Inflammatory macrophage treated with lipopolysaccharide for 1 hour (primary cell): ENCODE results near the gene PLA2G4F.
A peak's percentile ranks its signal among the peaks of the same experiment; 100 is the strongest.

Source experiments
- DNase-seq, 2 donors: peaks; one replicate each; pipeline ENCODE4 v3.0.0-alpha.2; 2020 to 2022

The PLA2G4F gene

DNA sequence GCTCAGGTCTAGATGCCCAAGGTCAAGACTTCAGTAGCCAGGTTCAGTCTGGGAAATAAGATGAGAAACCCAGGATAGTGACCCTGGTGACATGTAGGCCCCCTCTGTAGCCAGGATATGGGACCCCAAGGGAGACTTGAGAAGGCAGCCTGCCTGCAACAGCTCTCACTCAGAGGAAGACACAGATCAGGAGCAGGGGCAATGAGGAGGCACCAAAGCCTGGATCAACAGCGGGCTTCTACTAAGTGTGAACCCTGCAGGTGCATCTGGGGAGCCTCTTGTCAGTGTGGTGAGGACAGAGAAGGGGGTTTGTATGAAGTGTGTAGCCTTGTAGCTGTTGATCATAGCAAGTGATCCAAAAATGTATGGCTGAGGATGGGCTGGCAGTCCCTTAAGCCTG, 25.4 kb downstream of the PLA2G4F start:
- no peak for DNase-seq

DNA sequence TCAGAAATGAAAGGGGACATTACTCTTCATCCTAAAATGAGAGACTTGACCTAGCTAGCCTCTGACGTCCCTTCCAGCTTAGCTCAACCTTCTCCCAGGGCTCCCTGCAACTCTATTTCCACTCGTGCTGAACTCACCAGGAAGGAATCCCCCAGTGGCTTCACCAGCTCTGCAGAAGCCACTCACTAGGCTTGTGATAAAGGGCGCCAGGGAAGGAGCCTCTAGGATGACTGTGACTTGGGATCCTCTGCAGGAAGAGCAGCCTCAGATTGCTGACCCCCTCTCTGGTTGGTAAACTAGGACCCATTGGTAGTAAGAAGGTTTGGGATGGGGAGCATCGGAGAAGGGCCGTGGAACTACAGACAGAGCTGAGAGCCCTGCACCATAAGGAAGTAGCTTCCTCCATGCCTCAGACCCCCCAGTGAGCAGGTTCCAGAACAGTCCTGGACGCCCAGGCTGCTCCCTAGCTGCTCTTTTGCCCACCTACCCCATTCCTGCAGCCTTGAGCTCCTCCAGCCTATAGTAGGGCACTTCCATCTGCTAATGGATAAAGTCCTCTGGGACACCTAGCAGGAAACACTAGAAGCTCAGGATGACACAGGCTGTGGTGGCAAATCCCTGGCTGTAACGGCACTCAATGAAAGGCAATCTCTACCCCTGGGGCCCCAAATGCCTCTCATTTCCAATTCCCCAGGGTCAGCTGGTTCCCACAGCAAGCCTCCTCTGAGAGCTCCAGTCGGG, 26.0 kb downstream of the PLA2G4F start:
- no peak for DNase-seq

DNA sequence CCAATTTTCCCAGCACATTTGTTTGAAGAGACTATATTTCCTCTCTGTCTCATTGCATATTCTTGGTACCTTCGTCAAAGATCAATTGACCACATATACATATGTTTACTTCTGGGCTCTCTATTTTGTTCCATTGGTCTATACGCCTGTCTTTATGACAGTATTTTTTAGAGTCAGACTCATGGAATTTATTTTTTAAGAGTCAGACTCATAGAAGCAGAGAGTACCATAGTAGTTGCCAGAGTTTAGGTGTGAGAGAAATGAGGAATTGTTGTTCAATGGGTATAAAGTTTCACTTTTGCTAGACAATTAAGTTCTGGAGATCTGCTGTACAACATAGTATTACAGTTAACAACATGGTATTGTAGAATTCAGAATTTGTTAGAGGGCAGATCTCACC, 27.1 kb downstream of the PLA2G4F start:
- no peak for DNase-seq

DNA sequence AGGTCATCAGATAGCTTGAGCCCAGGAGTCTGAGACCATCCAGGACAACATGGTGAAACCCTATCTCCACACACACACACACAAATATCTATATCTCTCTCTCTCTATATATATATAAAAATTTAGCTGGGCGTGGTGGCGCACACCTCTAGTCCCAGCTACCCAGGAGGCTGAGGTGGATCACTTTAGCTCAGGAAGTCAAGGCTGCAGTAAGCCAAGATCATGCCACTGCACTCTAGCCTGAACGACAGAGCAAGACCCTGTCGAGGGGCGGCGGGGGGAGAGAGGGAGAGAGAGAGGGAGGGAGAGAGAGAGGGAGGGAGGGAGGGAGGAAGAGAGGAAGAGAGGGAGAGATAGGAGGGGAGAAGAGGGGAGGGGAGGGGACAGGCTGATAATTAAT, 28.0 kb downstream of the PLA2G4F start:
- DNase-seq: no peak

DNA sequence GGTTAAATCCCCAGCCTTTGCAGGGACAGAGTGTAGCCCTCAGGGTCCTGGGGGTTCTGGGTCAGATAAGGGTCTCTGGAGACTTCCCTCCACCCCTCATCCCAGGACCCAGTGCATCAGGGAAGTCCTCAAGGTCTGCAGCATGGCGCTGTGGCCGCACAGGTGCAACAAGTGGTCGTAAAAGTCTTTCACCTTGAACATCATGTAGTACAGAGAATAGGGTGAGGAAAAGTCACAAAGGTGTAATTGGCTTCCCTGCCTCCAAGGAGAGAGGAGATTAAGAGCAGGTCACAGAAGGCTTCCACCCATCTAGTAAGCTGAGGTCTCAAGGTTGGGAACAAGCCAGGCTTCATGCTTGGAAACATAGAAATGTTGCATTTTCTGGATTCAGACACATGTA, 32.9 kb downstream of the PLA2G4F start:
- DNase-seq: no peak

DNA sequence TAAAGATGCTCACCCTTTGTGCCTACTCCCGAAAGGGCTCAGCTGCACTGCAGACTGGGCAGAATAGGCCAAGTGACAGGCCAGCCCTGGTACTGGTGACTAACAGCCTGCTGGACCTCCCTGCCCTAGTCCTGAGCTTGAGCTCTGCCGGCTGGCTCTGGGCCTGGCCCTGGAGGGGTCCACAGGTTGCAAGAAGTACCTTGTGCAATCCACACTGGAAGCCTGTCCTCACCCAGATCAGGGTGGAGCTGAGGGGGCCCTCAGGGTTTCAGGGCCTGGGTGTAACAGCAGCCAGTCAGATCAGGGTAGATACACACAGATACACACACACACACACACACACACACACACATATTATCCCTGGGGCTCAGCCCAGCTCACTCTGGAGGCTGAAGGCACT, 34.8 kb downstream of the PLA2G4F start:
- no peak for DNase-seq

DNA sequence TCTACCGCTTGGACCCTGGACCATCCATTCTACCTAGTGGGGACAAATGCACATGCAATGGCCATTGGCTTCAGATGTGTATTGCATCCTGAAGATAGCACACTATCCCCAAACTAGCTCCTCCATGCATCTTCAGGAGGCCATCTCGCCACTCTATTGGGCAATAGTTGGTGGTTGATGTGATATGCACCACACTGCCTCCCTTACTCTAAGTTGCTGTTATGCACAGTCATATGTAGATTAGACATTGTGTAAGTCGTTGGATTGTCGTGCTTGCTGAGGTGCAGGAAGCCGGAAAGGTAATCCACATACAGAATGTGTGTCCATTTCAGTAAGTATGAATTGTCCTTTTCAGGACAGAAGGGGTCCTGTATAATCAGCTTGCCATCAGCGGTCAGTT, 35.4 kb downstream of the PLA2G4F start:
- DNase-seq: peak in 1 of 2 donors; percentile 16

DNA sequence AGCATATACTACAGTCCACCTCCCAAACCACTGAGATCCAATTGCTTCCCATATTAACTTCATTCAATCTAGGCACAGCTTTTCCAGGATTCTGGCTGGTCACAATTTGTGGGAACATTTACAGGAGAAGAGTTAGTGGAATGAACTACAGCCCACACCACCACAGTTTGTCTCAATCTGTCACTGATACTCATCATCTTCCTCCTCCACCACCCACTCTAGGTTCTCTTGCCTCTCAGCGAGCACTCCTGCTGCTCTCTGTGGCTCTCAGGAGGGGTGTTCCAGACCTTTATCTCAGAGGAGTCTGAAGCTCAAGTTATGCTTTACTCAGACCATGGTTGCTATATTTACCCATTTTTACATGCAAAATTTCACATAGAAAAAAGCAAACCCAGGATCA, 36.2 kb downstream of the PLA2G4F start:
- DNase-seq: no peak

DNA sequence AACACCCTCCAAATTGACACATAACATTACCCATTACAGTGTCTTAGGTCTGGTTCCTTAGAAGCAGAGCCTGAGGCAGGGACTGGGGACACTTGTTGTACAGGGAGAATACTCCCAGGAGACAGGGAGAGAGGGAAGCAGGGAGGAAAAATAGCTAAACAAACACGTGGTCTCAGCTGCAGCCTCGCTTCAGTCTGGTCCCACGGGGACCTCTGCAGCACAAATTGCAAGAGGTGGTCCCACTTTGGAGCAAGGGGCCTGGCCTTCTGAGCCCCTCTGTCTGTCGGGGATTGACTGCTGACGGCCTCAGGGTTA, 37.0 kb downstream of the PLA2G4F start:
- DNase-seq: no peak

DNA sequence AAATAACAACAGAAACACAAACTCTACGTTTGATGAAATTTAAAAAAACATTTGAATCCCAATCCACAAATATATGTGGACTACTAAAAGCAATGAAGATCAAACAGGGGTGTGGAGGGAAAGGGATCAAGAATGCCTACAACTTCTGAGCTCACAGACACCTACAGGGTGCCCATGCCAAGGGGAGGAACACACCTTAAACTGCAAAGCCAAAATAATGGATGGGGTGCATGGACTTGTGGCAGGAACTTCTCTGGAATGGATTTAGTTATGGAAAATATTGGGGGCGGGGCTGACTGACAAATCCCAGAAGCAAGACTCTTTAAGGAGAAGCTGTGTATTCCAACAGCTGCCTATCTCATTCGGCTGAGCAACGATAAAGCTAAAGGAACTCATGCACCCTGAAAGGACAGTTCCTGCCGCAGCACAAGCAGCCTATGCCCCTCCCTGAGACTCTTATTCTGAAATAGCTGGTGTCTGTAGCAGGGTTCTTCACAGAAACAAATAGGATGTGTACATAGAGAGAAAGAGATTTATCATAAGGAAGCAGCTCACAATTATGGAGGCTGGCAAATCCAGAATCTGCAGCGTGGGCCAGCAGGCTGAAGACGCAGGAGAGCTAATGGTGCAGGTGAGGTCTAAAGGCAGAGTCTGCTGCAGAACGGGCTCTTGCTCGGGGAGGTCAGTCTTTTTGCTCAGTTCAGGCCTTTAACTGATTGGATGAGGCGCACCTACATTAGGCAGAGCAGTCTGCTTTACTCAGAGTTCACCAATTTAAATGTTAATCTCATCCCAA, 37.6 kb downstream of the PLA2G4F start:
- no peak for DNase-seq

DNA sequence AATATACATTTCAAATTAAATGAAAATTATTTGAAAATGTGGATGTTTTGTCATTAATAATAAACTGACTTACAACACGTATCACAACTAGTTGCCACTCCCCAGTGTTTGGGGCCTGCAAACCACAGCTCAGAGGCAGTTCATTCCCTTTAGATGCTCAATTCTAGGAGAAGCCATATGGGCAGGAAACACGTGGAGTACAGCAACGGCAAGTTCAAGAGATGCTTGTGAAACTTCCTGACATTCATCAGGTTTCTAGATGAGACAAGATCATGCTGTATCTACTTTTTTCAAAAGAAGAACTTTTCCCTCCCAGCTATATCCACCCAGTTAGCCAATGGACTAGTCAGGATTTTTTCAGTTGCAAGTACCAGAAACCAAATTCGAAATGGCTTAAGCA, 44.5 kb downstream of the PLA2G4F start:
- DNase-seq: peak; percentile 37 to 39

DNA sequence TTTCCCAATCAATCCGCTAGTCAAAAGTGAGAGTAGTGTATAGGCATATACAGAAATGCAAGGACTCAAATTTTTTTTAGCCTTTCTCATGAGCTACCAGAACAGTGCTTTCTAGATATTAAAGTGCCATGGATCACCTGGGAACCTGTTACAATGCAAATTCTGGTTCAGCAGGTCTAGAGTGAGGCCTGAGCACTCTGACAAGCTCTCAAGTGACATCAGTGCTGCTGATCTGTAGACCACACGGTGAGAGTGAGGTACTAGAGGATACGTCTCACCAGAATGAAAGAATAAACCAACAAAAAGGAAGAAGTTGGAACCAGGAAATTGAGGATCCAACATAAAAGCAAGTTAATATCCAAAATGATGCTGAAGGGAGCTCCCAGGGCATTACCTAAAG, 46.1 kb downstream of the PLA2G4F start:
- DNase-seq: no peak

DNA sequence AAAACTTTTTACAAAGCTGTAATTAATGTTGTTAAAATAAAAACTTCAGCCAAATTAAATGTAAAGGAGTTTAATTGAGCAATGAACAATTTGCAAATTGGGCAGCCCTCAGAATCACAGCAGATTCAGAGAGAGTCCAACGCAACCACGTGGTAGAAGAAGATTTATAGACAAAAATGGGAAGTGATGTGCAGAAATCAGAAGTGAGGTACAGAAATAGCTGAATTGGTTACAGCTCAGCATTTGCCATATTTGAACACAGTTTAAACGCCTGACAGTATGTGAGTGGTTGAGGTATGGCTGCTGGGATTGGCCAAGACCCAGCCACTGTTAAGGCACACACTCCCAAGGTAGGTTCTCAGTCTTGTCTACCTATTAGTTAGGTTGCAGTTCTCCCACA, 47.6 kb downstream of the PLA2G4F start:
- DNase-seq: peak; percentile 40 to 43

DNA sequence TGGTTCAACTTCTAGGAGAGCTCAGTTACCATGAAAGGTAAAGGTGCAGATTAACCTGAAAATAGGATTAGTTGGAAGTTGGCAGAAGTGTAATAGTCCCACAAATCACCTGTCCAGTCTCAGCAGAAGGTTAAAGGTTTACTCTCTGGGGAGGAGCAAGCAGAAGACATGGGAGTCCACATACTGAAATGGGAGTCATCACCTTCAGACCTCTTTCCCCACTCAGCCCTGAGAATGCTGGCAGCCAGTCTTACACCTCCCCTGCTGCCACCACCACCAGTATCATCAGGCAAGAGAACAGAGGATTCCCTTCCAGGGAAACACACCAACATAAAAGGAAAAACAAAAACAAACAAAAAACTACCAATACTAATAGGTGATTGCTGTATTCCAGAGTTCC, 48.2 kb downstream of the PLA2G4F start:
- no peak for DNase-seq

DNA sequence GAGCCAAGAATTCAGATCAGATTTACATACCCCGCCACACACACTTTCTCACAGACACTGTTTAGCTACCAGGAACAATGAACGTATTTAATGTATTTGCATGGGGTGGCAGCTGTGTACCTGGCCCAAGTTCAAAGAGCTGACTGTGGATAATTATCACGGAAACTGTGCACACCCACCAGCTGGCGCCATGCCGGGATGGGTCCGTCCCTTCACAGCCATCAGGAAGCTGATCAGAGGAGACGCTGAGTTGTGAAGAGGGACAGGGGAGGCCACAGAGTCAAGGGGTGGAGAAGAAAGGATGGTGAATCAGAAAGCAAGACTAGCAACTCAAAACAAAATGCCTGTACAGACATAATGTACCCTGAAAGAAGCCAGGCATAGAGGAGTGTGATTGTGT, 49.0 kb downstream of the PLA2G4F start:
- DNase-seq: no peak

DNA sequence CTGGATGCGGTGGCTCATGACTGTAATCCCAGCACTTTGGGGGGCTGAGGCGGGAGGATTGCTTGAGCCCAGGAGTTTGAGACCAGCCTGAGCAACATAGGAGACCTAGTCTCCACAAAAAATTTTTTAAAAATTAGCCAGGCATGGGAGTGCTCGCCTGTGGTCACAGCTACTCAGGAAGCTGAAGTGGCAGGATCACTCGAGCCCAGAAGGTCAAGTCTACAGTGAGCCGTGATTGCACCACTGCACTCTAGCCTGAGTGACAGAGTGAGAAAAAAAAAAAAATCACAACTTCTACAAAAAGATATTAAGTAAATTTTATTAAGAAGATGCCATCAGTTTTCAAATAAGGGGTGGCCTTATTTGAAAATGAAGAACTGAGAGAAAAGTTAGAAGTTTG, 50.1 kb downstream of the PLA2G4F start:
- peak in 1 of 2 donors; percentile 27 for DNase-seq

DNA sequence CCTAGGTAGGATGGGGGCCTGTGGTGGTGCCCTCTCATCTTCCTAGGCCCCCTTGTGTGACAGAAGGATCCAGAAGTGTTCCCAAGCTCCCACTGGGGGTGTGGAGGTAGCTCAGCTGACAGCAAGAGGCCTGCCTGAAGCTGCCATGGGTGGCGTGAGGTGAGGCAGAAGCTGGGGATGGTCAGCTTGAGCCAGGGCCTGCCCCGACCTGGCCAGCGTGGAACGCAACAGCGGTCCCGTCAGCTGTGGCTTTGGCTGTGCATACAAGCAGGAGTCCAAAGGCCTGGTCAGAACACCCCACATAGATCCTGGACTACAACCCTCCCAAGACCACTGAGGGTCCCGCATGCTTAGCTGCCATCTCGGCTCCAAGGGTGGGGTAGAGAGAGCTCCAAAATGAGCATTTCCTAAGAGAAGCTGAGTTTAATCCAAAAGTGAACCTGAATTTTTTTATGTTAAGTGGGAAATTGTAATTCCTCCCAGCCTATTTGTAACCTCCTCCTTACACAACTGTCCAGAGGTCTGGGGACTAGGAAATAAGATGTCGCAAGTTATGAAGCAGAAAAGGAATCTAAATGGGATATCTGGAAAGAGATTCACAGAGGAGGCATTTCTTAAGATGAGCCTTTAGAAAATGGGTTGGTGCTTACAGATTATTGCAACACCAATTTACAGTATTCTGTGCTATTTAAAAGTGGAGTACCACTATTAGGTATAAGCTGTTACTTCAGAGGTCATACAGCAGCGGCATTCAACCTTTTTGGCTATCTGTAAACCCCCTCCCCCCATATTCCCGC, 52.1 kb downstream of the PLA2G4F start:
- DNase-seq: no peak

DNA sequence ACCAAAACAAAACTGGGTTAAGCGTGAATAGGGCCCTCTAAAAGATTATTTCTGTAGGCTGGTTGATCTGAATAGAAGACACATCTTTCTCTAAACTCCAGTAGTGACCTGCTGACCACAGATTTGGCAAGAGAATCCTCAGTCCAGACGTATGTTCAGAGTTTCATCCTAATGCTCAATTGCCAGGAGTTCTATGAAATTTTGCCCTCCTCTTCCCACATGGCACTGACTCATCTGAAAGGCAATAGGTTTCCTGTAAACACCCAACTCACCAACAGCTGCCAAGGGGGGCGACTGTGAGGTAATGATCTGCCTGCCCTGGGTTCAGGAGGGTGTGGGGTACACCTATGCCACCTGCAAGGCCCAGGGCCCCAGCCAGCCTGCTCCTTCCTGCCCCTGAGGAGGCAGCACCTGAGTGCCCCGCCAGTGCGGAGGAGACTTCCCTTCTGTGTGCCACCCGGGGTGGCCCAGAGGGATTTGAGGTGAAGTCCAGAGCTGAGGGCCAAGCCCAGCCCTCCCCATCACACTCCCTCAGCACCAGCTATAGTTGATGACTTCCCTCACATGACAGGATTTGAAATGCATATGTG, 53.7 kb downstream of the PLA2G4F start:
- peak; percentile 13 to 31 for DNase-seq

DNA sequence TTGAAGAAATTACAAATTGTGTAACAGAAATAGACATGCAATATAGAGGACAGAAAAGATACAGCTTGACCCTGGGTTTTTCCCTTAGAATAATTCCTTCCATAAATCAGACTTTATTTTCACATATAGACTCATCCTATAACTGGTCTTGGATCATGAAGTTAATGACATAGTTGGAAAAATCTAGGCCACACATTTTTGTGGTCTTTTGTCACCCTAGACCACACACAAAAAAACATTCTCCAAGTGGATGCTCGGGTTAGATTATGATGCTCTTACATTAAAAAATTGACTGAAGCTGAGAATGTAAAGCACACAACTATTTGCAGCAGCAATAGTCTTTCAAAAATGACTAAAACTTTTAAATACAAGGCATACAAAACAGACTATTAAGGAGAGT, 54.6 kb downstream of the PLA2G4F start:
- DNase-seq: no peak

DNA sequence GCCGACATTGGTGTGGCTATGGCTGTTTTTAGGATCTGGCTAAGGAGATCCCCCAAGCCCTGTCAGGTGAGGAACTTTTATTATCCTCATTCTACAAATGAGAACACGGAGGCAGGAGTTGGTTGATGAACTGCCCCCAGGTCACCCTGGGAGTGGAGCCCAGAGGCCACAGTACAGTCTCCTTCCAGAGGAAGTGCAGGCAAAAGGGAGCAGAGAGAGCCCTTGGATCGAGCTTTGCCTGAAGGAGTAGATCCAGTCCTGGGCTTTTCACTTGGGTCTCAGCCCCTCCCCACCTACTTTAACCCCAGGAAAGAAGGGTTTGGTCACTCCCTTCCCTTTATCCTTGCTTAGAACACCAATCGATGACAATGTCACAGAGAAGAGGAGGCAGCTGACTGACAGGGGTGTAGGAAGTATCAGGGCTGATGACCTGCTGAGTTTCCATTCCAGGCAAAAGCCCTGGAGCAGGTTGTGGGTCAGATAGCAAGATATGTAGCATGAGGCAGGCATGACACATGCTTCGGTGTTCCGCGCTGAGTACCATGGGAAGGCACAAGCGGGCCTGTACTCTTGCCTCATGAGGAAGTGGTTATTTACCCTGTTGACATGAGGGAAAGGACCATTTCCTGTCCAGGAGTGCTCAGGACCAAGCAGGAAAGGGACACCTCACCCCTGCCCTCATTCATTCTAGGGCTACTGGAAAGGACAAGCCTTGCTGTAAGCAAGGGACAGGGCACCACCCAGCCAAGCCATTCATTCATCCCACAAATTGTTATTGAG, 56.2 kb downstream of the PLA2G4F start:
- peak; percentile 48 to 56 for DNase-seq

DNA sequence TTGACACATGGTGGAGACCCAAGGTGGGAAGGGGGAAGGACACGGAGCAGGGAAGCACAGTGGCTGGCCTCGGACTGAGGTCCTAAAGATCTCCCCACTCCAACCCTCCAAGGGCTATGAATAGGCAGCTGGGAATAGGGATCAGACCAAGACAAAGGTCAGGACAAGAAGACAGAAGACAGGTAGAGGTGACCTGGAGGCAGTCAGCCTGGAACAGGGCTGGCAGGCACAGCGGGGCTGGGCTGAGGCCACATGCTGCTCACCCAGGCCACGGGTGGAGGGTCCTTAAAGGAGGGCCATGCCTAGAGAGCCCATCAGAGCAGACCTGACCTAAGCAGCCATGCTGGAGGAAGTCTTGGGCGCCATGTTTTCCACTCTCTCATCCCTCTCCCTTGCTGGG, 59.4 kb downstream of the PLA2G4F start:
- DNase-seq: no peak

DNA sequence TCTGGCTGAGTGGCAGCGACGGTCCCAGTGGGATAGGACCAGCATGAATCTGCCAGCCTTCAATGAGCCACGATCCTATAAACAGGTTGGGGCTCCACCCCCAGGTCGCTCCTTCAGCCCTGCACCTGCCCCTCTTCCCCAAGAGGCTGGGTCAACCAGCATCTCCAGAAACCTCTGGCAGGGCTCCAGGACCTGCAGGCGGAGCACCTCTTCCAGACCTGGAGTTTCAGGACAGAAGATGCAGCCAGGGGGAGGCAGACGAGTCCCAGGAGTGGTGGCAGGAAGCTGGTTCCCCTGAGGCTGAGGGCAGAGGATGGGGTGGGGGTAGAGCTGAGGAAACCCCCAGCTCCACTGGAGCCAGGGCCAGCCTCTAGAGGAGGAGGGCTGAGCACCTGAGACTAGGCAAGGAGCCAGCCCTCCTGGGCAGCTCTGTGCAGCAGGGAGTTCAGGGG, 61.9 kb downstream of the PLA2G4F start, which contains the start of gene PLA2G4D:
Gene PLA2G4D (minus strand): TSS at position 51 of the 452 bp plus-strand sequence. CDS start 103 bp downstream, outside the sequence.
- no peak for DNase-seq
